Measurements from ENCODE around the gene PHF14. TPM values are rescaled to one million over a fixed set of nuclear protein-coding genes. Genes with fewer than 3 reads are reported as not detected.

Gene PHF14
- total RNA-seq, 4 donors from 2014 or later, result 18.5 to 30.6 (median 23.4) TPM

DNA sequence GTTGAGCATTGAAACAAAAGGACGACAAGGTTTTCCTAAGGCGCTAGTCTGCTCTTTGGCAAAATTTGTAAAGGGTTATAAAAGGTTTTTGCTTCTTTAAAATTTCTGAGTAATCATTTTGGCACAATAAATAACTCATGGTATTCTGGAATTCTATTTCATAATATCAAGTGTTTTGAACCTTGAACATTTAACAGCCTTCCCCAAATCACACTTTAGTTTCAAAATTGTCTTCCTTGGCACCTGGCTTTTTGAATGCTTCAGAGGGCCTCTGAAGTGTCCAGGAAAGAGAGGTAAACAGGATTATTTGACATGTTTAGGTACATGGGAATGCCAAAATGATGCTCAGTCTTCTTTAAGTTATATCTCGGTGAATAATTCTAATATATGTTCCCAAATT, 220.8 kb downstream of the PHF14 start:
- no peak overlapping the region for H3K4me3 ChIP-seq (ENCODE audit: low read depth, poor library complexity, severe bottlenecking)
- intact Hi-C loops (cut with DNase I; ENCODE audit: low total_unique reads), result no loop called here
- TF ChIP-seq, protein P1, sequence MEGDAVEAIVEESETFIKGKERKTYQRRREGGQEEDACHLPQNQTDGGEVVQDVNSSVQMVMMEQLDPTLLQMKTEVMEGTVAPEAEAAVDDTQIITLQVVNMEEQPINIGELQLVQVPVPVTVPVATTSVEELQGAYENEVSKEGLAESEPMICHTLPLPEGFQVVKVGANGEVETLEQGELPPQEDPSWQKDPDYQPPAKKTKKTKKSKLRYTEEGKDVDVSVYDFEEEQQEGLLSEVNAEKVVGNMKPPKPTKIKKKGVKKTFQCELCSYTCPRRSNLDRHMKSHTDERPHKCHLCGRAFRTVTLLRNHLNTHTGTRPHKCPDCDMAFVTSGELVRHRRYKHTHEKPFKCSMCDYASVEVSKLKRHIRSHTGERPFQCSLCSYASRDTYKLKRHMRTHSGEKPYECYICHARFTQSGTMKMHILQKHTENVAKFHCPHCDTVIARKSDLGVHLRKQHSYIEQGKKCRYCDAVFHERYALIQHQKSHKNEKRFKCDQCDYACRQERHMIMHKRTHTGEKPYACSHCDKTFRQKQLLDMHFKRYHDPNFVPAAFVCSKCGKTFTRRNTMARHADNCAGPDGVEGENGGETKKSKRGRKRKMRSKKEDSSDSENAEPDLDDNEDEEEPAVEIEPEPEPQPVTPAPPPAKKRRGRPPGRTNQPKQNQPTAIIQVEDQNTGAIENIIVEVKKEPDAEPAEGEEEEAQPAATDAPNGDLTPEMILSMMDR (IDR thresholded peaks at IDR 0.05), result no peak
- no peak for TF ChIP-seq POLR2A (IDR thresholded peaks at IDR 0.05)
- WGBS, 2 donors, result 68 to 72% methylated on average over 3 of the region's 3 CpGs
- no peak for DNase-seq (ENCODE audit: low spot score in 2 of 2)

DNA sequence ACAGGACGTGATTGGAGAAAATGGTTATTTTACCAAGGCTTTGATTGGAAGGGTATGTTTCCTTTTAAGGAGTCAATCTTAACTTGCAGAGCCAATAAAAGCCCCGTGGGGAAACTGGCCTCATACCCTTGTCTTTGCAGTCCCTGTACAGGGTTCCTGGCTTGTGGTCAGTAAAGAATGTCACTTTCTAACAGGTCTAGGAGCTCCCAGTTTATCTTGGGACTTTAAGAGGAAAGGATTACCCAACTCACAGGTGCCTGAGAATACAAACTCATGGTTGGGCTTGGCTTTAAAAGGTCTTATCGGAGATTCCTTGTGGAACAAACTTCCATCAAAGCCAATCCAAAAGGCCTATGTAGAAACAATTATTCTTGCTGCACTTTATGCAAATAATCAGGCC, 221.8 kb downstream of the PHF14 start:
- WGBS, 2 donors, result 71 to 83% methylated on average over 3 of the region's 3 CpGs
- TF ChIP-seq POLR2A (IDR thresholded peaks at IDR 0.05), result no peak
- TF ChIP-seq, protein P1 (IDR thresholded peaks at IDR 0.05), result no peak
- no peak for DNase-seq (ENCODE audit: low spot score in 2 of 2)
- intact Hi-C loops (cut with DNase I; ENCODE audit: low total_unique reads), result no loop called here
- H3K4me3 ChIP-seq (ENCODE audit: low read depth, poor library complexity, severe bottlenecking), result no peak overlapping the region

DNA sequence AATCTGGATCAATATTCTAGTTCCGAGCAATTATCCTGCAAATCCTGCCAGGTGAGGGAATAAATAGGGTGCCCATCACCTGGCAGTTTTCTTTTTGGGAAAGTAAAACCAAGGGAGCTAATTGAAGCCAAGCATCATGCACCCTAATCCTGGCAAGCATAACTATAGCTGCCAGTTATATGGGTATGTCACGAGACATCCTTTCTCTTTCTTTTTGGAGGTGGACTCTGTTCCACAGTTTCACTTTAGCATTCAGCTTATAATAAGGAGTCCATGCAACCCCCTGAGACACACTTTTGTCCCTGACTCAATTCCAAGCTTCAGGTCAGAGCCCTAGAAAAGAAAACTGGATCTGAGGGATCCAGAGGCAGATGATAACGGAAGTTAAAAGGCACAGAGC, 222.5 kb downstream of the PHF14 start:
- H3K4me3 ChIP-seq (ENCODE audit: low read depth, poor library complexity, severe bottlenecking), result no peak overlapping the region
- TF ChIP-seq, protein P1 (IDR thresholded peaks at IDR 0.05), result no peak
- TF ChIP-seq POLR2A (IDR thresholded peaks at IDR 0.05), result no peak
- WGBS, 2 donors, result 73 to 83% methylated on average over 3 of the region's 3 CpGs
- no peak for DNase-seq (ENCODE audit: low spot score in 2 of 2)
- intact Hi-C loops (cut with DNase I; ENCODE audit: low total_unique reads), result no loop called here

DNA sequence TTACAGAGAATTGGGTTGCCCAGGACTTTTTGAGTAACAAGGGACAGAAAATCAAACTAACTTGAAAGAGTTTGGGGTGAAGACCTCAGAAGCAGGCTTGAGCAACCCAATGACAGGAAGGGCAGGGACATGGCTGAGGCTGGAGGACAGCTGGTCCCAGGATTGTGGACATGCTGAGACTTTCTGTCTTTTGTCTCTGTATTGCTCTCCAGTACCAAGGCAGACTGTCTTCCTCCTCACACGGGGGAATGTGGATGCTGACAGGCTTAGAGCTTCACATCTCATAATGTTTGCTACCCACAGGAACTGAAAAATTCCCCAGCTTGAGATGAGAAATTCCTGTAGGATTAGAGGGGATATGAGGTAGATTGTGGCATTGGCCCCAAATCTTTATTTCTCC, 229.6 kb downstream of the PHF14 start:
- WGBS, 2 donors, result 67 to 69% methylated on average over 1 of the region's 1 CpG
- TF ChIP-seq, protein P1 (IDR thresholded peaks at IDR 0.05), result no peak
- no peak for TF ChIP-seq POLR2A (IDR thresholded peaks at IDR 0.05)
- no peak for DNase-seq (ENCODE audit: low spot score in 2 of 2)
- H3K4me3 ChIP-seq (ENCODE audit: low read depth, poor library complexity, severe bottlenecking), result no peak overlapping the region
- intact Hi-C loops (cut with DNase I; ENCODE audit: low total_unique reads), result no loop called here

DNA sequence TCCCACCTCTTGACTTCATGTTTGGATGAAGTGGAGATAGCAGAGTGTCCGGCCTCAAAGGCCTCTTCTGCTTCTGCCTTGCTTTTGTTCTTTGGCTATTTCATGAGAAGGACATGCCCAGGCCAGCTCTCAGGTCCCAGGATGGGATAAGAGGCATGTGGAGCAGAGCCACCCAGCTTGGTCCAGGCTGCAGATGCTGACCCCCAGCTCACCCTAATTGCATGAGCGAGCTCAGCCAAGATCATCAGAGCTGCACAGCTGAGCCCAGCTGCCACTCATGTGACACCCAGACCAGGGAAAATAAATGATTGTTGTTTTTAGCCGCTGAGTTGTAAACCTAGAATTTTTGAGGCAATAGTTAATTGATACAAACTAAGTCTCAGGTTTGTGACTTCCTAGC, 230.0 kb downstream of the PHF14 start:
- DNase-seq (ENCODE audit: low spot score in 2 of 2), result no peak
- intact Hi-C loops (cut with DNase I; ENCODE audit: low total_unique reads), result no loop called here
- 80 to 88% methylated on average over 3 of the region's 3 CpGs for WGBS, 2 donors
- no peak overlapping the region for H3K4me3 ChIP-seq (ENCODE audit: low read depth, poor library complexity, severe bottlenecking)
- no peak for TF ChIP-seq POLR2A (IDR thresholded peaks at IDR 0.05)
- TF ChIP-seq, protein P1 (IDR thresholded peaks at IDR 0.05), result no peak

DNA sequence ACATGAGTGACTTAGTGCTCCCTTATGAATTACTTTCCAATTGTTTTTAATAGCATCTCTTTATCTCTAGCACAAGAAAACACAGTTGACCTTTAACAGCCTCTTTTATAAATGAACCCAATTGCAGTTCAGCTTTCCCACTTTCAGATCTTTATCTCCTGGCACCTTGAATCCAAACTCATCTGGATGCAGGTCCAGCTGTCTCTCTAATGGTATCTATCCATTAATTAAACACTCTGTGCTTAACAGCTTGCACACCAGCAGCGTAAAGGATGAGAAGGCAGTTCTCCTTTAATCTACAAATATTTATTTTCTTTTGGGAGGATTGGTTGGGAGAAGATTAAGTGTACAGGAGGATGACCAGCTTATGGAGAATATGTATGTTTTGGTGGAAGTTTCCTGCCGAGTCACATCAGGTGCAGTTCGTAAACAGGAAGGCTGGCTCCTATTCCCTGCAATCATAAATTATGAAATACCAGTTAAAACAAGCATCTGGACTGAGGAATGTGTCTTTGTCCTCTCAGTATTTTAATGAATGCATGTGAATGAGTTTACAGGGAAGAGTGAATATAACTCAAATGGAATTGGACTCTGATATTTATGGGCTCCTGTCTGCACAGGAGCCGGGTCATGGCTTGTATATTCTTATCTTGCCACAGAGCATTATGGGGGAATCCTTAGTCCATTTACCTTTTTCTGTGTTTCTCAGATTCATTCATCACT, 232.7 kb downstream of the PHF14 start:
- DNase-seq (ENCODE audit: low spot score in 2 of 2), result no peak
- no peak for TF ChIP-seq POLR2A (IDR thresholded peaks at IDR 0.05)
- TF ChIP-seq, protein P1 (IDR thresholded peaks at IDR 0.05), result no peak
- intact Hi-C loops (cut with DNase I; ENCODE audit: low total_unique reads), result no loop called here
- WGBS, 2 donors, result 47 to 58% methylated on average over 4 of the region's 4 CpGs
- no peak overlapping the region for H3K4me3 ChIP-seq (ENCODE audit: low read depth, poor library complexity, severe bottlenecking)
